ENCODE results near the gene SCN1B. TPM values are rescaled to one million over a fixed set of nuclear protein-coding genes. Genes with fewer than 3 reads are reported as not detected.

Gene SCN1B
- total RNA-seq, 3 donors from 2014 or later (not counting 1 experiment from before 2014, with no cell fraction given): 0.94 to 1.5 (median 1.1) TPM

- Mint-ChIP-seq H3K9me3 (no peaks in the 10 kb centered on the region), H3K27ac (no peak overlapping the region), H3K4me1 (peaks cover 0 to 5% of the 10 kb centered on the region in 2 donors), H3K27me3 (ENCODE audit: low read depth in 2 of 2) (peaks cover 0 to 4% of the 10 kb centered on the region in 2 donors), H3K36me3 (no peaks in the 10 kb centered on the region), H3K4me3 (no peak overlapping the region)
- H3K27me3 ChIP-seq (ENCODE audit: control insufficient read depth, insufficient read depth, low read length): no peaks in the 10 kb centered on the region
- no peak overlapping the region for H3K4me3 ChIP-seq (ENCODE audit: low read length)
- DNase-seq (no peak), ATAC-seq (no peak)
- peaks cover 5% of the 10 kb centered on the region for H3K9me3 ChIP-seq (ENCODE audit: control insufficient read depth, insufficient read depth, low read length)
- no peaks in the 10 kb centered on the region for H3K36me3 ChIP-seq (ENCODE audit: control insufficient read depth, insufficient read depth, low read length)
- peaks cover 6% of the 10 kb centered on the region for H3K4me1 ChIP-seq (ENCODE audit: control insufficient read depth, insufficient read depth, low read length)
- intact Hi-C loops (cut with micrococcal nuclease): loop anchor here (5.0 kb wide), 1 partner anchor 152 kb away; no protein-coding TSS in a partner anchor
- 92% methylated on average over 10 of the region's 10 CpGs for WGBS (ENCODE audit: insufficient coverage)
- TF ChIP-seq CTCF (IDR thresholded peaks at IDR 0.05): no peak
- no peak overlapping the region for H3K27ac ChIP-seq (ENCODE audit: low read length)
Observed at GRCh38 chr19:35065574-35065973, 35.3 kb downstream of the SCN1B start.

GRCh38 chr19:35066121-35066520, 35.9 kb downstream of the SCN1B start:
- Mint-ChIP-seq H3K4me3 (no peak overlapping the region), H3K36me3 (no peaks in the 10 kb centered on the region), H3K27me3 (ENCODE audit: low read depth in 2 of 2) (peaks cover 0 to 4% of the 10 kb centered on the region in 2 donors), H3K27ac (no peak overlapping the region), H3K4me1 (peaks cover 0 to 5% of the 10 kb centered on the region in 2 donors), H3K9me3 (no peaks in the 10 kb centered on the region)
- Histone ChIP-seq H3K27ac (ENCODE audit: low read length) (no peak overlapping the region), H3K9me3 (ENCODE audit: control insufficient read depth, insufficient read depth, low read length) (peaks cover 7% of the 10 kb centered on the region), H3K36me3 (ENCODE audit: control insufficient read depth, insufficient read depth, low read length) (no peaks in the 10 kb centered on the region), H3K4me1 (ENCODE audit: control insufficient read depth, insufficient read depth, low read length) (peaks cover 6% of the 10 kb centered on the region), H3K27me3 (ENCODE audit: control insufficient read depth, insufficient read depth, low read length) (no peaks in the 10 kb centered on the region), H3K4me3 (ENCODE audit: low read length) (no peak overlapping the region)
- ATAC-seq (no peak), DNase-seq (no peak)
- 96% methylated on average over 14 of the region's 15 CpGs for WGBS (ENCODE audit: insufficient coverage)
- intact Hi-C loops (cut with micrococcal nuclease): loop anchor here (5.0 kb wide), 1 partner anchor 151 kb away; no protein-coding TSS in a partner anchor
- TF ChIP-seq CTCF (IDR thresholded peaks at IDR 0.05): no peak

GRCh38 chr19:35066691-35067563, 36.7 kb downstream of the SCN1B start:
- peak; percentile 84 to 94 (median 94) for ATAC-seq
- peaks cover 0 to 5% of the 10 kb centered on the region in 2 donors for H3K4me1 Mint-ChIP-seq
- Histone ChIP-seq H3K4me3 (ENCODE audit: low read length) (no peak overlapping the region), H3K9me3 (ENCODE audit: control insufficient read depth, insufficient read depth, low read length) (peaks cover 7% of the 10 kb centered on the region), H3K27ac (ENCODE audit: low read length) (no peak overlapping the region), H3K36me3 (ENCODE audit: control insufficient read depth, insufficient read depth, low read length) (no peaks in the 10 kb centered on the region), H3K27me3 (ENCODE audit: control insufficient read depth, insufficient read depth, low read length) (no peaks in the 10 kb centered on the region), H3K4me1 (ENCODE audit: control insufficient read depth, insufficient read depth, low read length) (peaks cover 6% of the 10 kb centered on the region)
- intact Hi-C loops (cut with micrococcal nuclease): loop anchor here (1.0 to 5.0 kb wide), 5 partner anchors 23 to 428 kb away; partner anchors contain the start of gene LGI4
- H3K9me3 Mint-ChIP-seq: no peaks in the 10 kb centered on the region
- peaks cover 0 to 4% of the 10 kb centered on the region in 2 donors for H3K27me3 Mint-ChIP-seq (ENCODE audit: low read depth in 2 of 2)
- peak; percentile 89 to 94 for DNase-seq
- peak; percentile 91 for TF ChIP-seq CTCF (IDR thresholded peaks at IDR 0.05)
- no peak overlapping the region for H3K27ac Mint-ChIP-seq
- WGBS (ENCODE audit: insufficient coverage): 13% methylated on average over 13 of the region's 14 CpGs
- H3K36me3 Mint-ChIP-seq: no peaks in the 10 kb centered on the region
- no peak overlapping the region for H3K4me3 Mint-ChIP-seq
